Measurements from ENCODE around the gene SETD1B.

- TF ChIP-seq CTCF (IDR thresholded peaks at IDR 0.05) (no peak), ZFX (IDR thresholded peaks at IDR 0.05; ENCODE audit: borderline replicate concordance) (no peak)
Observed at GRCh38 chr12:121786440-121786825, 17.4 kb upstream of the SETD1B start.
